Measurements from ENCODE around the gene PRKAG2.

DNA sequence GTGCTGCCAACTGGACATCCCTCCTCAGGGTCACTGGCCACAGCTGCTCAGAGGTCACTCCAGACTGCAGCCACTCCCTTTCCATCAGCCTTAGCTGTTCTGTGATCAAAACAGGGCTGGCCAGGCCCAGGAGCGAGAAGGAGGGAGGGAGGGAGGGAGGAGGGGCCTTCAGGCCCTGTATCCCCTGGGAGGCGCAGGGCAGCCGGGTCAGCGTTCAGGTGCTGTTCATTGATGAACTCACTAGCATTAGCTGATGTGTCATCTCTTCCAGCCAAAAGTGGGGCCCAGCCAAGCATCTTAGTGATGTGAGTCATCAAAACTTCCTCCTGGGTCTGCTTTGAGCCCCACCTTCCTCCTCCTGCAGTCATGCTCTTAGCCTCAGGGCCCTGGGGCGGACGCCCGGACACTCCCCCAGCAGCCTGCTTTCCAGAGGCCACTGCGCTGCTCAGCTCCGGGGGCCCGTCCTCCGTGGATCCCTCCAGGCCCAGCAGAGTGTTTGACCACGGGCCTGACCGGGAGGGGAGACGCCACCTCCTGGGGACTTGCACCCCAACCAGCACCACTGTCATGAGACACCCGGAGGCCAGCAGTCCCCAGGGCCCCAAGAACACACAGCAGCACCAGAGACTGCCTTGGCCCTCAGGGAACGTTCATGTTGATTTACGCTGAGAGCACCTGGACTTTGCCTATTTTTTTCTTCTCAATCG is 149.2 kb downstream of the PRKAG2 start:
- TF ChIP-seq POLR2A (IDR thresholded peaks at IDR 0.05), result no peak
- TF ChIP-seq, protein P1, sequence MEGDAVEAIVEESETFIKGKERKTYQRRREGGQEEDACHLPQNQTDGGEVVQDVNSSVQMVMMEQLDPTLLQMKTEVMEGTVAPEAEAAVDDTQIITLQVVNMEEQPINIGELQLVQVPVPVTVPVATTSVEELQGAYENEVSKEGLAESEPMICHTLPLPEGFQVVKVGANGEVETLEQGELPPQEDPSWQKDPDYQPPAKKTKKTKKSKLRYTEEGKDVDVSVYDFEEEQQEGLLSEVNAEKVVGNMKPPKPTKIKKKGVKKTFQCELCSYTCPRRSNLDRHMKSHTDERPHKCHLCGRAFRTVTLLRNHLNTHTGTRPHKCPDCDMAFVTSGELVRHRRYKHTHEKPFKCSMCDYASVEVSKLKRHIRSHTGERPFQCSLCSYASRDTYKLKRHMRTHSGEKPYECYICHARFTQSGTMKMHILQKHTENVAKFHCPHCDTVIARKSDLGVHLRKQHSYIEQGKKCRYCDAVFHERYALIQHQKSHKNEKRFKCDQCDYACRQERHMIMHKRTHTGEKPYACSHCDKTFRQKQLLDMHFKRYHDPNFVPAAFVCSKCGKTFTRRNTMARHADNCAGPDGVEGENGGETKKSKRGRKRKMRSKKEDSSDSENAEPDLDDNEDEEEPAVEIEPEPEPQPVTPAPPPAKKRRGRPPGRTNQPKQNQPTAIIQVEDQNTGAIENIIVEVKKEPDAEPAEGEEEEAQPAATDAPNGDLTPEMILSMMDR (IDR thresholded peaks at IDR 0.05), result no peak
